Peyer's patch (tissue), 4 donors: Measurements from ENCODE around the gene KCNMA1.

Experiments used
- CTCF ChIP-seq, 6 experiments: fragments of 450-650 bp in 4 of 6; fragments of 200-600 bp in 2 of 6; sonication (generic) in 1 of 6; IDR thresholded peaks; one replicate each; pipeline ENCODE4 v1.5.1; 2017 to 2019; ENCODE audit warnings: antibody characterized with exemption in 6 of 6, mild to moderate bottlenecking in 3 of 6, moderate library complexity in 1 of 6
- POLR2A ChIP-seq, 2 donors: fragments of 450-650 bp; IDR thresholded peaks; one replicate each; pipeline ENCODE4 v1.5.1; 2017; ENCODE audit warnings: antibody characterized with exemption in 2 of 2, mild to moderate bottlenecking in 2 of 2, moderate library complexity in 2 of 2

- TF ChIP-seq CTCF (IDR thresholded peaks at IDR 0.05) (no peak), POLR2A (IDR thresholded peaks at IDR 0.05) (no peak)
Measured at GRCh38 chr10:76977046-76977445, 660.6 kb downstream of the KCNMA1 start.
